GM12878 (cell line): ENCODE measurements around the gene TACC2. TPM values are rescaled to one million over a fixed set of nuclear protein-coding genes. Genes with fewer than 3 reads are reported as not detected.

Experiments
- ATAC-seq: fragments of 200-7000 bp; cut with Tn5 transposase; 3 replicates; pipeline ENCODE4 v1.9.1; 2020; ENCODE audit warnings: mild to moderate bottlenecking, moderate library complexity
- BruUV-seq: library from RNA; stranded (reverse); fragments of 400-500 nt; replicated peaks from 2 replicates; lab custom pipeline; 2021; lab: Mats Ljungman, UMichigan
- CTCF ChIA-PET: fragments of 300-600 bp; sonication (Branson Sonifier 250); formaldehyde crosslinking; extraction: SDS; loops from one replicate; lab custom pipeline; 2021; ENCODE audit warnings: inconsistent platforms; lab: Yijun Ruan, JAX
- POLR2A ChIA-PET: fragments of 350-600 bp; formaldehyde crosslinking; extraction: SDS; loops from one replicate; lab custom pipeline; 2021; ENCODE audit warnings: inconsistent platforms; lab: Charles Lee
- RAD21 ChIA-PET: fragments of 300-600 bp; sonication (Branson Sonifier 250); formaldehyde crosslinking; loops from one replicate; lab custom pipeline; 2023; ENCODE audit warnings: antibody characterized with exemption; ENCODE audit not compliant: unreplicated experiment; lab: Charles Lee
- SMC1A ChIA-PET: fragments of 300-600 bp; sonication (Branson Sonifier 250); formaldehyde crosslinking; loops from one replicate; lab custom pipeline; 2023; ENCODE audit not compliant: unreplicated experiment, uncharacterized antibody; lab: Charles Lee
- DNase-seq: peaks from one replicate; pipeline ENCODE4 v3.0.0-alpha.2; 2011; ENCODE audit warnings: low read depth, low spot score
- FAIRE-seq: peaks from 3 replicates; lab custom pipeline; 2011; peaks lifted over from hg19 to GRCh38; lab: Jason Lieb, UNC
- H2AFZ ChIP-seq: 2 replicates; pipeline ENCODE4 v1.6.0; 2011; ENCODE audit warnings: low read depth, low read length, control low read depth; ENCODE audit not compliant: control insufficient read depth
- H3K27ac ChIP-seq: 2 replicates; pipeline ENCODE4 v1.5.1; 2011; ENCODE audit warnings: control low read depth; ENCODE audit not compliant: control insufficient read depth, insufficient read depth
- H3K27me3 ChIP-seq, 2 experiments: replicated peaks in 1 of 2; 2 replicates each; pipeline versions ENCODE4 v1.6.0 to v1.6.1; 2011; ENCODE audit warnings: low read length in 1 of 2; ENCODE audit not compliant: control insufficient read depth in 2 of 2, insufficient read depth in 2 of 2
- H3K36me3 ChIP-seq, 2 experiments: 2 replicates each; pipeline ENCODE4 v1.5.1; 2011; ENCODE audit warnings: low read length in 1 of 2; ENCODE audit not compliant: control insufficient read depth in 2 of 2, insufficient read depth in 2 of 2
- H3K4me1 ChIP-seq: 2 replicates; pipeline ENCODE4 v1.6.1; 2011; ENCODE audit warnings: mild to moderate bottlenecking, low read length, moderate library complexity, mixed read lengths; ENCODE audit not compliant: control insufficient read depth, insufficient read depth
- H3K4me2 ChIP-seq: 2 replicates; pipeline ENCODE4 v1.6.0; 2011; ENCODE audit warnings: control low read depth; ENCODE audit not compliant: control insufficient read depth, insufficient read depth
- H3K4me3 ChIP-seq: fragments of 200-600 bp; sonication (generic); 2 replicates; pipeline ENCODE4 v1.5.1; 2016
- H3K79me2 ChIP-seq: 2 replicates; pipeline ENCODE4 v1.6.0; 2011; ENCODE audit warnings: low read length; ENCODE audit not compliant: control insufficient read depth, insufficient read depth
- H3K9ac ChIP-seq: 2 replicates; pipeline ENCODE4 v1.8.0; 2011; ENCODE audit warnings: low read length, control low read depth, mixed read lengths; ENCODE audit not compliant: control insufficient read depth, insufficient read depth
- H3K9me3 ChIP-seq: replicated peaks from 3 replicates; pipeline ENCODE4 v1.5.1; 2011; ENCODE audit warnings: mild to moderate bottlenecking, low read length; ENCODE audit not compliant: control insufficient read depth, insufficient read depth
- H4K20me1 ChIP-seq: 2 replicates; pipeline ENCODE4 v1.6.0; 2011; ENCODE audit not compliant: control insufficient read depth, insufficient read depth
- CBX5 ChIP-seq: sonication (generic); IDR thresholded peaks from 2 replicates; pipeline ENCODE4 v1.6.1; 2016; ENCODE audit warnings: low read depth, moderate library complexity, mild to moderate bottlenecking, inconsistent platforms
- CHD1 ChIP-seq: IDR thresholded peaks from 2 replicates; pipeline ENCODE4 v1.6.1; 2012; ENCODE audit warnings: low read depth, low read length, improper control_type of control experiment
- CUX1 ChIP-seq: IDR thresholded peaks from 2 replicates; pipeline ENCODE4 v1.6.1; 2012; ENCODE audit warnings: improper control_type of control experiment, low read depth, low read length; ENCODE audit not compliant: insufficient replicate concordance
- ETV6 ChIP-seq, 2 experiments: fragments of 450-650 bp in 1 of 2; IDR thresholded peaks in 1 of 2; conservative IDR thresholded peaks in 1 of 2; 2 replicates each; pipeline ENCODE4 v1.6.1; 2014; ENCODE audit warnings: antibody characterized with exemption in 1 of 2, borderline replicate concordance in 1 of 2, low read depth in 1 of 2, mild to moderate bottlenecking in 1 of 2, moderate library complexity in 1 of 2
- FOXK2 ChIP-seq: fragments of 450-650 bp; IDR thresholded peaks from 2 replicates; pipeline ENCODE4 v1.6.1; 2017; ENCODE audit warnings: mild to moderate bottlenecking, moderate library complexity
- HDGF ChIP-seq: fragments of 450-650 bp; IDR thresholded peaks from 2 replicates; pipeline ENCODE4 v1.6.1; 2016; ENCODE audit warnings: antibody characterized with exemption
- IRF3 ChIP-seq: fragments of 450-650 bp; IDR thresholded peaks from 2 replicates; pipeline ENCODE4 v1.6.1; 2014; ENCODE audit warnings: mild to moderate bottlenecking
- IRF4 ChIP-seq: IDR thresholded peaks from 2 replicates; pipeline ENCODE4 v1.6.1; 2011; ENCODE audit warnings: low read depth, low read length
- JUNB ChIP-seq: IDR thresholded peaks from 2 replicates; pipeline ENCODE4 v1.6.1; 2016; ENCODE audit warnings: antibody characterized with exemption, mild to moderate bottlenecking
- MXI1 ChIP-seq: fragments of 150-350 bp; IDR thresholded peaks from 2 replicates; pipeline ENCODE4 v1.6.1; 2011; ENCODE audit warnings: low read depth, mild to moderate bottlenecking, inconsistent platforms, low read length, improper control_type of control experiment
- MYC ChIP-seq: IDR thresholded peaks from 2 replicates; pipeline ENCODE4 v1.6.1; 2011; ENCODE audit warnings: mild to moderate bottlenecking, low read length, moderate library complexity, inconsistent platforms; ENCODE audit not compliant: insufficient read depth, insufficient replicate concordance, insufficient read length, severe bottlenecking
- NFYA ChIP-seq: IDR thresholded peaks from 2 replicates; pipeline ENCODE4 v1.6.1; 2011; ENCODE audit warnings: low read depth, mild to moderate bottlenecking, low read length, improper control_type of control experiment, borderline replicate concordance
- NR2C2 ChIP-seq: IDR thresholded peaks from 2 replicates; pipeline ENCODE4 v1.6.1; 2011; ENCODE audit warnings: borderline replicate concordance, low read depth; ENCODE audit not compliant: control insufficient read depth, insufficient read length
- RAD51 ChIP-seq: fragments of 450-650 bp; IDR thresholded peaks from 2 replicates; pipeline ENCODE4 v1.6.1; 2016; ENCODE audit warnings: moderate library complexity, mild to moderate bottlenecking, inconsistent platforms
- RELA ChIP-seq: fragments of 450-650 bp; IDR thresholded peaks from 2 replicates; pipeline ENCODE4 v1.8.0; 2014; ENCODE audit warnings: borderline replicate concordance; ENCODE audit not compliant: partially characterized antibody
- SPI1 ChIP-seq: IDR thresholded peaks from 2 replicates; pipeline ENCODE4 v1.6.1; 2011; ENCODE audit warnings: low read depth, mild to moderate bottlenecking, low read length, moderate library complexity, borderline replicate concordance; ENCODE audit not compliant: insufficient read depth
- ZNF217 ChIP-seq: fragments of 450-650 bp; IDR thresholded peaks from 2 replicates; pipeline ENCODE4 v1.6.1; 2017; ENCODE audit warnings: antibody characterized with exemption, mild to moderate bottlenecking
- WGBS: methylation state at CpG from one replicate; pipeline ENCODE4 v1.1.6; 2016; ENCODE audit warnings: low lambda C conversion rate; ENCODE audit not compliant: insufficient replicate concordance, insufficient coverage; ENCODE audit errors: missing lambda C conversion rate; 5-methylcytosine and 5-hydroxymethylcytosine counted together
- in situ Hi-C: fragments of 300-500 bp; cut with MboI; formaldehyde crosslinking; loops from 9 replicates; pipeline ENCODE4 v1.14.3; 2018; ENCODE audit warnings: mixed read lengths
- intact Hi-C: fragments of 100-400 bp; cut with micrococcal nuclease; formaldehyde crosslinking; loops from one replicate; pipeline ENCODE4 v1.14.2; 2022; ENCODE audit not compliant: unreplicated experiment
- polyA plus RNA-seq, 11 experiments: library from polyadenylated mRNA; depleted of rRNA in 4 of 11; unstranded in 6 of 11; stranded (reverse) in 5 of 11; fragments of >200 nt; fragmentation: Nextera tagmentation in 4 of 11; fragmentation: Illumina TruSeq in 1 of 11; extraction: Ambion mirVana in 4 of 11; extraction: Trizol in 1 of 11; gene quantifications; 1 replicate in 1 of 11; 2 replicates in 10 of 11; pipeline versions ENCODE4 v1.2.1 to v1.2.3, GENCODE V29; 2011 to 2016; ENCODE audit warnings: inconsistent platforms in 2 of 11, missing spikeins in 2 of 11, low read depth in 1 of 11
- total RNA-seq, 4 experiments: library from RNA; depleted of rRNA in 3 of 4; stranded (reverse); fragments of >200 nt in 3 of 4; fragmentation: Illumina TruSeq in 1 of 4; extraction: Trizol in 1 of 4; gene quantifications; 2 replicates each; pipeline versions ENCODE4 v1.2.1 to v1.2.3, GENCODE V29; 2013 to 2021

The TACC2 gene
- total and polyA plus RNA-seq, 10 of the 15 experiments (the other 5 are each of a cell fraction or from before 2014, with no cell fraction given): 0.07 to 0.64 (median 0.13) TPM; not detected in 5

GRCh38 chr10:122001698-122002097, 12.7 kb downstream of the TACC2 start:
- BruUV-seq: no TSS peak

More at GRCh38 chr10:122001698-122002097, 12.7 kb downstream of the TACC2 start:
- no peak overlapping the region for H3K4me2 ChIP-seq
- DNase-seq: no peak
- H3K79me2 ChIP-seq: no peaks in the 10 kb centered on the region
- RAD21 ChIA-PET: no interaction called here
- TF ChIP-seq IRF4: no peak
- TF ChIP-seq RAD51: no peak
- no peak for TF ChIP-seq FOXK2
- no peak for TF ChIP-seq CHD1
- TF ChIP-seq SPI1: no peak
- TF ChIP-seq MXI1: no peak
- TF ChIP-seq HDGF: no peak
- TF ChIP-seq NFYA: no peak
- TF ChIP-seq ZNF217: no peak
- no peak for TF ChIP-seq IRF3
- no peak for TF ChIP-seq NR2C2
- TF ChIP-seq RELA: no peak
- TF ChIP-seq MYC: no peak
- TF ChIP-seq JUNB: no peak
- no peak for TF ChIP-seq CUX1
- no peak for TF ChIP-seq ETV6 (conservative IDR thresholded peaks at IDR 0.05 in 1 of 2, IDR thresholded peaks at IDR 0.05 in 1 of 2; ENCODE audit: borderline replicate concordance in 1 of 2, low read depth in 1 of 2)
- no peak for TF ChIP-seq CBX5
- TF ChIP-seq, all 136 proteins: peak for 0
- H2AFZ ChIP-seq: no peak overlapping the region
- no peaks in the 10 kb centered on the region for H4K20me1 ChIP-seq
- FAIRE-seq (no peak), ATAC-seq (no peak)
- ChIA-PET SMC1A (no interaction called here), POLR2A (no interaction called here), CTCF (no interaction called here)
- no peaks in the 10 kb centered on the region for H3K27me3 ChIP-seq
- intact Hi-C loops (no loop called here), in situ Hi-C loops (no loop called here)
- H3K4me1 ChIP-seq: no peaks in the 10 kb centered on the region
- no peaks in the 10 kb centered on the region; the same call in 2 of the 3 replicates for H3K9me3 ChIP-seq
- no peak overlapping the region for H3K4me3 ChIP-seq
- WGBS: 0% methylated on average over 1 of the region's 1 CpG
- H3K36me3 ChIP-seq: no peaks in the 10 kb centered on the region
- no peak overlapping the region for H3K9ac ChIP-seq
- no peak overlapping the region for H3K27ac ChIP-seq
